Type B pancreatic cell (in vitro differentiated cells): ENCODE measurements around the gene FBXO31. TPM values are rescaled to one million over a fixed set of nuclear protein-coding genes. Genes with fewer than 3 reads are reported as not detected.

ENCODE experiments used
- DNase-seq: peaks from one replicate; pipeline ENCODE4 v3.0.0; 2021; ENCODE audit warnings: mixed read lengths; ENCODE audit not compliant: unreplicated experiment; ENCODE audit errors: extremely low spot score
- H3K27ac Mint-ChIP-seq: 2 replicates; pipeline ENCODE4 v1.8.0; 2021; ENCODE audit warnings: mild to moderate bottlenecking, mixed read lengths
- H3K27me3 Mint-ChIP-seq: 2 replicates; pipeline ENCODE4 v1.8.0; 2021; ENCODE audit warnings: mixed read lengths
- H3K36me3 Mint-ChIP-seq: 2 replicates; pipeline ENCODE4 v1.8.0; 2021; ENCODE audit warnings: mixed read lengths
- H3K4me1 Mint-ChIP-seq: one replicate; pipeline ENCODE4 v1.8.0; 2021; ENCODE audit warnings: mixed read lengths; ENCODE audit not compliant: unreplicated experiment
- H3K4me3 Mint-ChIP-seq: 2 replicates; pipeline ENCODE4 v1.8.0; 2021; ENCODE audit warnings: mild to moderate bottlenecking, mixed read lengths
- H3K9me3 Mint-ChIP-seq: 2 replicates; pipeline ENCODE4 v1.8.0; 2021; ENCODE audit warnings: mixed read lengths
- total RNA-seq: library from RNA; stranded (reverse); gene quantifications from 2 replicates; pipeline ENCODE4 v1.2.1, GENCODE V29; 2021; ENCODE audit warnings: low replicate concordance
- TF ChIP-seq, protein P1 (sequence below): fragments of 200-600 bp; sonication (generic); conservative IDR thresholded peaks from 2 replicates; pipeline ENCODE4 v1.5.0; 2021; ENCODE audit warnings: antibody characterized with exemption, mild to moderate bottlenecking

FBXO31 gene
- total RNA-seq, 1 donor from 2014 or later: 35.1 TPM

DNA sequence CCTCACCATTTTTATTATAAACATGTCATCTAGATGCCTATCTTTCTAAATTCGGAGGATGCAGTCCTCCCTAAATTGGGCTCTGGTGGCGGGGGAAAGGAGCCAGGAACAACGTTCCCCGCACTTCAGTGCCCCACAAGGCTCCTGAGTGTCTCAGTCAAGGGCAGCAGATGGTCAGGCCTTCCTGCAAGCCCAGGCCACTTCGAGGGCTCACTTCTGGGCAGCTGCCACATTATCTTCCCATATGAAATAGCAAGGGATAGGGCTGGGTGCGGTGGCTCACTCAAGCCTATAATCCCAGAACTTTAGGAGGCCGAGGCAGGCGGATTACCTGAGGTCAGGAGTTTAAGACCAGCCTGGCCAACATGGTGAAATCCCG lies 32.3 kb downstream of the FBXO31 start:
- Mint-ChIP-seq H3K4me3 (no peak overlapping the region), H3K27me3 (no peaks in the 10 kb centered on the region), H3K27ac (no peak overlapping the region), H3K9me3 (no peaks in the 10 kb centered on the region), H3K36me3 (peaks cover 4% of the 10 kb centered on the region), H3K4me1 (peaks cover 15% of the 10 kb centered on the region)
- no peak for DNase-seq
- TF ChIP-seq, protein P1, sequence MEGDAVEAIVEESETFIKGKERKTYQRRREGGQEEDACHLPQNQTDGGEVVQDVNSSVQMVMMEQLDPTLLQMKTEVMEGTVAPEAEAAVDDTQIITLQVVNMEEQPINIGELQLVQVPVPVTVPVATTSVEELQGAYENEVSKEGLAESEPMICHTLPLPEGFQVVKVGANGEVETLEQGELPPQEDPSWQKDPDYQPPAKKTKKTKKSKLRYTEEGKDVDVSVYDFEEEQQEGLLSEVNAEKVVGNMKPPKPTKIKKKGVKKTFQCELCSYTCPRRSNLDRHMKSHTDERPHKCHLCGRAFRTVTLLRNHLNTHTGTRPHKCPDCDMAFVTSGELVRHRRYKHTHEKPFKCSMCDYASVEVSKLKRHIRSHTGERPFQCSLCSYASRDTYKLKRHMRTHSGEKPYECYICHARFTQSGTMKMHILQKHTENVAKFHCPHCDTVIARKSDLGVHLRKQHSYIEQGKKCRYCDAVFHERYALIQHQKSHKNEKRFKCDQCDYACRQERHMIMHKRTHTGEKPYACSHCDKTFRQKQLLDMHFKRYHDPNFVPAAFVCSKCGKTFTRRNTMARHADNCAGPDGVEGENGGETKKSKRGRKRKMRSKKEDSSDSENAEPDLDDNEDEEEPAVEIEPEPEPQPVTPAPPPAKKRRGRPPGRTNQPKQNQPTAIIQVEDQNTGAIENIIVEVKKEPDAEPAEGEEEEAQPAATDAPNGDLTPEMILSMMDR: no peak

DNA sequence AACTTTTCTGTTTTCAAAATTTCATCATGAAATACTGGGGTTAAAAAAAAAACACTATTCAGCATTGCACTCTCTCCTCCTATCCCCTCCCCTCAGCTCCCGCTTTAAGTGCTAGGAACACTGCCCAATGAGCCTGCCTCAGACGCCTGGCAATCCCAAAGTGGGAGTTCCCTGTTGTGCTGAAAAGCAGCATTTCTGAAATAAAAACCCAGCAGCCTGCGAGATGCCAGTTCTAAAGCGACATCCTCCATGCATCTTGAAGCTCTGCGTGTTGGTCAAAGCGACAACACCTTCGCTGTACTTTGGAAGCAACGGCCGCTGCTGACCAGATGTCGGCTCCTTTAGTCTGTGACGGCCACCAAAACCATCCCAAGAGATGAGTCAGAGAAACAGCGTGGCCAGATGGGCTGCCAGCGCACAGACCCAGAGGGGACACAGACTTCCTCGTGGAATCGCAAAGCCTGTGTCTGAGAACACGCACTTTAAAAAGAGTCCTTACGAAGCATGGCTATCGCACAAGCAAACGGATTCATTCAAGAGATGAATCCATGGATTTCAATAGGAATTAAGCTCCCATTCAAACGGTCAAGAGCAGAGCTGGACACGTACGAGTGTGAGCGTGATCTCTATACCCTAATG lies 32.8 kb downstream of the FBXO31 start:
- Mint-ChIP-seq H3K4me1 (peaks cover 13% of the 10 kb centered on the region), H3K9me3 (no peaks in the 10 kb centered on the region), H3K27ac (no peak overlapping the region), H3K27me3 (no peaks in the 10 kb centered on the region), H3K4me3 (no peak overlapping the region), H3K36me3 (peaks cover 4% of the 10 kb centered on the region)
- TF ChIP-seq, protein P1: no peak
- DNase-seq: no peak

DNA sequence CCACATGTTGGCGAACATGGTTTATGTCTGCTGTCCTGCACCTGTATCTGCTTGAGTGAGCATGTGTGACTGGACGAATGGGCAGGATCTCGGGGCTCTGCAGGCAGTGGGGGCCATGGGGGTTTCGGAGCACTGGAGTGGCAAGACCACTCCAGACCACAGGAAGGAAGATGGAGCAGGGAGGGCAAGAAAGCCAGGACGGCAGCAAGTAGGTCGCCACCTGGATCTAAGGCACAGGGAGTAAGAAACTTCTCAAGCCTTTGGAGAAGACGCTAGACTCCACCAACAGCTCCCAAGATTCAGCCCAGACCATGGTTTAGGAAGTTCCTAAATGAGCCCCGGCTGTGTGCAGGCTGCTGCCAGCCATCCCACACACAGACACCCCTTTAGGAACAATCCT lies 33.5 kb downstream of the FBXO31 start:
- Mint-ChIP-seq H3K4me3 (no peak overlapping the region), H3K27ac (no peak overlapping the region), H3K36me3 (peaks cover 4% of the 10 kb centered on the region), H3K9me3 (no peaks in the 10 kb centered on the region), H3K4me1 (peaks cover 19% of the 10 kb centered on the region), H3K27me3 (no peaks in the 10 kb centered on the region)
- TF ChIP-seq, protein P1: no peak
- no peak for DNase-seq

DNA sequence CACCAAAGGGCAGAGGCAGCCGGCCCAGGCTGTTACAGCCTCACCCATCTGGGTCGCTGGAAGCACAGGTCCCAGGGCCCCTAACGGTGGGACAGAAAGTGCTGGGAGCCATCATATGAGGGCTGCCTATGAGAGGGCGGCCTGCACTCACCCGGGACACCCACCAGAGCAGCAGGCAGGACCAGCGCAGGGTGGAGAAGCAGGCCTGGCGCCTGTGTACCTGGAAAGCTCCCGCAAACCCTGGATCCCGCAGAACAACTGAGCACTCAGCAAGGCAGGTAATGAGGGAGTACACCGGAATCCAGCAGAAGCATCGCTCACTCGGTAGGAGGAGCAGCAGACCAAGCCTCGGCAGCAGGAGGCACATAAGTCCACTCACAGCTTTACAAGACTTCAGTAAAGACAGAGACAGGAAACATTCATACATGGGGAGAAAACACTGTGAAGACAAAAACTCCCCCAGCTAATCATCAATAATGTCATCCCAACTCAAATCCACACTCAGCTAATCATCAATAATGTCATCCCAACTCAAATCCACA lies 34.9 kb downstream of the FBXO31 start:
- H3K27ac Mint-ChIP-seq: no peak overlapping the region
- no peaks in the 10 kb centered on the region for H3K27me3 Mint-ChIP-seq
- H3K36me3 Mint-ChIP-seq: peaks cover 4% of the 10 kb centered on the region
- H3K4me3 Mint-ChIP-seq: no peak overlapping the region
- H3K4me1 Mint-ChIP-seq: peaks cover 27% of the 10 kb centered on the region
- TF ChIP-seq, protein P1: no peak
- H3K9me3 Mint-ChIP-seq: no peaks in the 10 kb centered on the region
- DNase-seq: no peak

DNA sequence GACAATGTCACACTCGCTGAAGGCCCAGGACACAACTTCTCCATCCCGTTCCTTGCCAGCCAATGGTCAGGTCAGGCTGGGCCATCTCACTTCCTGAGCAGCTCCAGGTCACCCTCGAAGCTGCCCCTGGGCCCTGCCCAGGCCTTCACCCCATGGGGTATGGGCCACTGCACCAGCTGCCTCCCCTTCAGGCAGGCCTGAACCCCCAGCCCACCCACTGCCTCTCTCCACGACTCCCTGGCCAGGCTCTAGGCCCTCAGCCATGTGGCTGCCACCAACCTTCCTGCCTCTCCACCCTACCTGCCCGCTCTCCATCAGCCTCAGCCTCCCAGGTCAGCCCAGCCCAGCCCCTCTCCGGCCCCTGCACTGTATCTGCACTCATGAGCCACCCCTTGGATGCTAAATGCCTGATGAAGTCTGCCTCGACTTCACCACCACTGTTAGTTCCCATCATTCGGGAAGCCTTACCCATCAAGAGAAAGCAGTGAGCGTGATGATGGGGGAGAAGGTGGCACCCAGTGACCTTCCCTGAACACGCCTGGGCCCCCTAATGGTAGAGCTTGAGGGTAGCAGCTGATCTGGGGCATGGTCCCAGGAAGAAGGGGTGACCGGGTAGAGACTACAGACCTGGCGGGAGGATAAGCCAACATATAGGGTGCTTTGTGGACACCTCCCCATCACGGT lies 35.5 kb downstream of the FBXO31 start:
- Mint-ChIP-seq H3K9me3 (no peaks in the 10 kb centered on the region), H3K4me1 (peaks cover 29% of the 10 kb centered on the region), H3K36me3 (peaks cover 4% of the 10 kb centered on the region), H3K4me3 (no peak overlapping the region), H3K27me3 (no peaks in the 10 kb centered on the region), H3K27ac (no peak overlapping the region)
- TF ChIP-seq, protein P1: no peak
- no peak for DNase-seq
